Measurements from ENCODE around the gene NTRK1. TPM values are rescaled to one million over a fixed set of nuclear protein-coding genes. Genes with fewer than 3 reads are reported as not detected.

NTRK1 gene
- polyA plus RNA-seq, 2 donors = 0.06 to 0.08 TPM

DNA sequence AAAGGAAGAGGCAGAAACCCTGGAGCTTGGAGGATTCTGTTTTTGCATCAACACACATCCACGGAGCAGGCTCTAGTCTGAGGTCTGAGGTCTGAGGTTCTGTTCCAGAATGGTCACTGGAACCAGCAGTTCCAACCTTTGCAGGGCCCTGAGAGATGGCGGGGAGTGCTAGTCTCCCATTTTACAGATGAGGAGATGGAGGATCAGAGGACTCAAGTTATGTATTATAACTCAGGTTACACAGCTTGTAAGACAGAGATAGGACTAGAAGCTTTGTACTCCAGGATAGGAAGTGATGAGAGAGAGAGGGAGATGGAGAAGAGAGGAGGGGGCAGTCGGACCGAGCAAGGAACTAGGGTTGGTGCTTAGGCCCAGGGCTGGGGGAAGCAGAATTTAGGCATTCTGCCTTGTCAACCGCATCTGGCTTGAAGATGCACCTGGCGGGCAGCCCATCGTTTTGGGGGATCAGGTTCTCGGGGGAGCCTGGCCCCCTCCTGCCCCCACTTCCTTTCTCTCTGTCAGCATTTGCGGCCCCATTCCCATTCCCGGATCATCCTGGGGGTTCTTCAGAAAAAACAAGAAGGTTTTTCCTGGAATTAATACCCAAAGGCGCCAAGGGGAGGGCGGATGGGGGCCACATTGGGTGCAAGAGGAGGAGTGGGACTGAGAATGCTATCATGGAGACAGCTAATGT lies 38.5 kb downstream of the NTRK1 start:
- peaks cover 0 to 13% of the 10 kb centered on the region in 2 donors for H3K4me1 ChIP-seq (ENCODE audit: control insufficient read depth in 2 of 2, insufficient read depth in 2 of 2, low read length in 1 of 2)
- no peaks in the 10 kb centered on the region for H3K36me3 ChIP-seq (ENCODE audit: control insufficient read depth in 2 of 2, insufficient read depth in 2 of 2, low read length in 1 of 2)
- no peak overlapping the region for H3K27ac ChIP-seq (ENCODE audit: low read depth in 2 of 2, low read length in 1 of 2)
- no peak overlapping the region for H3K4me3 ChIP-seq (ENCODE audit: low read depth in 1 of 2, low read length in 2 of 2)
- no peaks in the 10 kb centered on the region for H3K9me3 ChIP-seq (ENCODE audit: control insufficient read depth in 2 of 2, insufficient read depth in 1 of 2, low read depth in 1 of 2, low read length in 1 of 2)
- no peaks in the 10 kb centered on the region for H3K27me3 ChIP-seq (ENCODE audit: control insufficient read depth in 1 of 2, insufficient read depth in 2 of 2, low read length in 2 of 2)
- WGBS, 2 donors = 76 to 81% methylated on average over 12 of the region's 12 CpGs

- H3K9me3 ChIP-seq (ENCODE audit: control insufficient read depth in 2 of 2, insufficient read depth in 1 of 2, low read depth in 1 of 2, low read length in 1 of 2) = no peaks in the 10 kb centered on the region
- WGBS, 2 donors = 57 to 65% methylated on average over 12 of the region's 12 CpGs
- H3K4me1 ChIP-seq (ENCODE audit: control insufficient read depth in 2 of 2, insufficient read depth in 2 of 2, low read length in 1 of 2) = peaks cover 0 to 13% of the 10 kb centered on the region in 2 donors
- H3K27me3 ChIP-seq (ENCODE audit: control insufficient read depth in 1 of 2, insufficient read depth in 2 of 2, low read length in 2 of 2) = no peaks in the 10 kb centered on the region
- H3K4me3 ChIP-seq (ENCODE audit: low read depth in 1 of 2, low read length in 2 of 2) = no peak overlapping the region
- no peaks in the 10 kb centered on the region for H3K36me3 ChIP-seq (ENCODE audit: control insufficient read depth in 2 of 2, insufficient read depth in 2 of 2, low read length in 1 of 2)
- H3K27ac ChIP-seq (ENCODE audit: low read depth in 2 of 2, low read length in 1 of 2) = no peak overlapping the region
These were observed 39.5 kb downstream of the NTRK1 start for GRCh38 chr1:156899956-156900718.

GRCh38 chr1:156900896-156901589 lies 40.4 kb downstream of the NTRK1 start:
- Histone ChIP-seq H3K9me3 (ENCODE audit: control insufficient read depth in 2 of 2, insufficient read depth in 1 of 2, low read depth in 1 of 2, low read length in 1 of 2) (no peaks in the 10 kb centered on the region), H3K4me3 (ENCODE audit: low read depth in 1 of 2, low read length in 2 of 2) (no peak overlapping the region), H3K36me3 (ENCODE audit: control insufficient read depth in 2 of 2, insufficient read depth in 2 of 2, low read length in 1 of 2) (no peaks in the 10 kb centered on the region), H3K27ac (ENCODE audit: low read depth in 2 of 2, low read length in 1 of 2) (no peak overlapping the region), H3K27me3 (ENCODE audit: control insufficient read depth in 1 of 2, insufficient read depth in 2 of 2, low read length in 2 of 2) (no peaks in the 10 kb centered on the region), H3K4me1 (ENCODE audit: control insufficient read depth in 2 of 2, insufficient read depth in 2 of 2, low read length in 1 of 2) (peaks cover 0 to 13% of the 10 kb centered on the region in 2 donors)
- WGBS, 2 donors = 60 to 77% methylated on average over 6 of the region's 6 CpGs

DNA sequence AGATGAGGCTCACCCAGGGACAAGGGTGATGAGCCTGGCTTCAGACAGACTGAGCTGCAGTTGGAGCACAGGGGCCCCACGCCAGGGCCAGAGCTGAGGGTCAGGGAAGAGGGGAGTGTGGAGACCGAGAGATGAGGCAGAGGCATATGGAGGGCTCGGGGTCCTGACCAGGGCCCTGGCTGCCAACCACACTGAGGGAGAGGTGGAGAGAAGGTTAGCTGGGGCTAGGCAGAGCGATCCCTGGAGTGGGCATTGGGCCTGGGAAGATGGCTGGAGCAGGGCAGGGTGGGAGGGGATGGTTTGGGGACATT lies 40.9 kb downstream of the NTRK1 start:
- Histone ChIP-seq H3K27me3 (ENCODE audit: control insufficient read depth in 1 of 2, insufficient read depth in 2 of 2, low read length in 2 of 2) (no peaks in the 10 kb centered on the region), H3K4me3 (ENCODE audit: low read depth in 1 of 2, low read length in 2 of 2) (no peak overlapping the region), H3K4me1 (ENCODE audit: control insufficient read depth in 2 of 2, insufficient read depth in 2 of 2, low read length in 1 of 2) (peaks cover 0 to 10% of the 10 kb centered on the region in 2 donors), H3K27ac (ENCODE audit: low read depth in 2 of 2, low read length in 1 of 2) (no peak overlapping the region), H3K36me3 (ENCODE audit: control insufficient read depth in 2 of 2, insufficient read depth in 2 of 2, low read length in 1 of 2) (no peaks in the 10 kb centered on the region), H3K9me3 (ENCODE audit: control insufficient read depth in 2 of 2, insufficient read depth in 1 of 2, low read depth in 1 of 2, low read length in 1 of 2) (no peaks in the 10 kb centered on the region)
- WGBS, 2 donors = 83 to 88% methylated on average over 4 of the region's 4 CpGs

- Histone ChIP-seq H3K27me3 (ENCODE audit: control insufficient read depth in 1 of 2, insufficient read depth in 2 of 2, low read length in 2 of 2) (no peaks in the 10 kb centered on the region), H3K9me3 (ENCODE audit: control insufficient read depth in 2 of 2, insufficient read depth in 1 of 2, low read depth in 1 of 2, low read length in 1 of 2) (no peaks in the 10 kb centered on the region), H3K4me3 (ENCODE audit: low read depth in 1 of 2, low read length in 2 of 2) (no peak overlapping the region), H3K4me1 (ENCODE audit: control insufficient read depth in 2 of 2, insufficient read depth in 2 of 2, low read length in 1 of 2) (peaks cover 0 to 7% of the 10 kb centered on the region in 2 donors), H3K36me3 (ENCODE audit: control insufficient read depth in 2 of 2, insufficient read depth in 2 of 2, low read length in 1 of 2) (no peaks in the 10 kb centered on the region), H3K27ac (ENCODE audit: low read depth in 2 of 2, low read length in 1 of 2) (no peak overlapping the region)
- 68 to 71% methylated on average over 22 of the region's 23 CpGs for WGBS, 2 donors
These were observed 41.6 kb downstream of the NTRK1 start for GRCh38 chr1:156901966-156902915.

DNA sequence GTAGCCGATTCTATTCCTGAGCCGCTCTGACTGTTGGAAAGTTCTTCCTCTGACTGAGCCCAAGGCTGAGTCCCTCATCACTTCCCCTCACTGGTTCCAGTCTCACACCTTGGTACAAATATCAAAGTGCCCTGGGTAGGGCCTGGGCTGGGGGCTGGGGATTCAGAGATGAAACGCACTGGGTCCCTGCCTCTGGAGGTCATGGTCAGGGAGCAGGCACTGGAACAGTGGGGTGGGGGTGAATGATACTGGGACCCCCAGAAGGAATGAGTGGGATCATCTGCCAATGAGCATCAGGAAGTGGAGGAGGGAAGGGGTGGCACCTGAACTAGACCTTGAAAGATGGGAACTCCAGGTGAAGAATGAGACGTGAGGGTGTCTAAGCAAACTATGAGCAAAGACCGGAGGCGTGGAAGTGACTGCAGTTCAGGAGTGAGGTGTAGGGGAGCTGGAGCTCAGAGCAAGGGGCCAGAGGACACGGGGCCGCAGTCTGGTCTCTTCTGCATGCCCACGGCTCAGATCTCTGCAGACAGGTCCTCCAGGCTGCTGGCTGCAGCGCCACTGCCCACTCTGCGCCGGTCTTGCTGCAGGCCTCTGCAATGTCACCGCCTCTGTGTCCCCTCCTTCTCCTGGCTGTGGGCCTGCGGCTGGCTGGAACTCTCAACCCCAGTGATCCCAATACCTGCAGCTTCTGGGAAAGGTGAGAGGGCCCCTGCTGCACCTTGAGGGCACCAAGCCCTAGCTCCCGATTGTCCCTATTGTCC lies 42.8 kb downstream of the NTRK1 start:
- no peak overlapping the region for H3K4me3 ChIP-seq (ENCODE audit: low read depth in 1 of 2, low read length in 2 of 2)
- no peaks in the 10 kb centered on the region for H3K9me3 ChIP-seq (ENCODE audit: control insufficient read depth in 2 of 2, insufficient read depth in 1 of 2, low read depth in 1 of 2, low read length in 1 of 2)
- peaks cover 0 to 12% of the 10 kb centered on the region in 2 donors for H3K4me1 ChIP-seq (ENCODE audit: control insufficient read depth in 2 of 2, insufficient read depth in 2 of 2, low read length in 1 of 2)
- no peaks in the 10 kb centered on the region for H3K27me3 ChIP-seq (ENCODE audit: control insufficient read depth in 1 of 2, insufficient read depth in 2 of 2, low read length in 2 of 2)
- WGBS, 2 donors = 77 to 79% methylated on average over 14 to 15 of the region's 15 CpGs
- no peaks in the 10 kb centered on the region for H3K36me3 ChIP-seq (ENCODE audit: control insufficient read depth in 2 of 2, insufficient read depth in 2 of 2, low read length in 1 of 2)
- no peak overlapping the region for H3K27ac ChIP-seq (ENCODE audit: low read depth in 2 of 2, low read length in 1 of 2)

DNA sequence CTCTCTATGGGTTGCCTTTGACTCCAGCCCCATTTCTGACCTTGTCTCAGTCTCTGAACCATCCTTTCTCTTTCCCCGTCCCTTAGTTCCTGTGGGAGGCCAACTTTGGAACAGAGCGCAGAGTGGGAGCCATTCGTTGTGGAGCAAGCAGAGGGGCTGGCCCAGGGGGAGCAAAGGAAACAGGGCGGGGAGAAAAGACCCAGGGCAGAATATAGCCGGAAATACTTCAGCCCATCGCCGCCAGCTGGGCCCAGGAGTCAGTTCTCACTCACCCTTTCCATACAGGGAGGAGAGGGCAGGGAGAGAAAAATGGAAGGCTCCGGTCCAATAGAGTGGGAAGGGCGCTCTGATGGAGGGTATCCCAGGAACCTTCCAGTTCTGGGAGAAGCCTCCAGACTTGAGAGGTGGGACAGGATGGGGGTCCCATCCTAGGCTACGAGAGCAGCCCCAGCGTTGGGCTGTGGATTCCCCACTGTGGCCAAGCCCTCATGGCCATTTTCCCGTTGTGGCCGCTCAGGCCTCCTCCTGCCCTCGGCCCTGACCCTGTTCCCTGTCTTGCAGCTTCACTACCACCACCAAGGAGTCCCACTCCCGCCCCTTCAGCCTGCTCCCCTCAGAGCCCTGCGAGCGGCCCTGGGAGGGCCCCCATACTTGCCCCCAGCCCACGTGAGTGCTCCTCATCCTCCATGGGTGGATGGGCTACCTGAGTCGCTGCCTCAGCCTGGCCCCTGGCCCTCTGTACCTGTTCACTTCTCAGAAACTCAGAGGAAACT lies 43.7 kb downstream of the NTRK1 start:
- H3K9me3 ChIP-seq (ENCODE audit: control insufficient read depth in 2 of 2, insufficient read depth in 1 of 2, low read depth in 1 of 2, low read length in 1 of 2) = no peaks in the 10 kb centered on the region
- no peaks in the 10 kb centered on the region for H3K27me3 ChIP-seq (ENCODE audit: control insufficient read depth in 1 of 2, insufficient read depth in 2 of 2, low read length in 2 of 2)
- H3K4me1 ChIP-seq (ENCODE audit: control insufficient read depth in 2 of 2, insufficient read depth in 2 of 2, low read length in 1 of 2) = peaks cover 0 to 16% of the 10 kb centered on the region in 2 donors
- no peak overlapping the region for H3K4me3 ChIP-seq (ENCODE audit: low read depth in 1 of 2, low read length in 2 of 2)
- H3K27ac ChIP-seq (ENCODE audit: low read depth in 2 of 2, low read length in 1 of 2) = no peak overlapping the region
- WGBS, 2 donors = 80 to 83% methylated on average over 19 of the region's 19 CpGs
- H3K36me3 ChIP-seq (ENCODE audit: control insufficient read depth in 2 of 2, insufficient read depth in 2 of 2, low read length in 1 of 2) = no peaks in the 10 kb centered on the region

GRCh38 chr1:156905176-156905575 lies 44.5 kb downstream of the NTRK1 start:
- no peak overlapping the region for H3K4me3 ChIP-seq (ENCODE audit: low read depth in 1 of 2, low read length in 2 of 2)
- peaks cover 0 to 2% of the 10 kb centered on the region in 2 donors for H3K36me3 ChIP-seq (ENCODE audit: control insufficient read depth in 2 of 2, insufficient read depth in 2 of 2, low read length in 1 of 2)
- H3K27ac ChIP-seq (ENCODE audit: low read depth in 2 of 2, low read length in 1 of 2) = no peak overlapping the region
- peaks cover 0 to 16% of the 10 kb centered on the region in 2 donors for H3K4me1 ChIP-seq (ENCODE audit: control insufficient read depth in 2 of 2, insufficient read depth in 2 of 2, low read length in 1 of 2)
- H3K9me3 ChIP-seq (ENCODE audit: control insufficient read depth in 2 of 2, insufficient read depth in 1 of 2, low read depth in 1 of 2, low read length in 1 of 2) = no peaks in the 10 kb centered on the region
- H3K27me3 ChIP-seq (ENCODE audit: control insufficient read depth in 1 of 2, insufficient read depth in 2 of 2, low read length in 2 of 2) = no peaks in the 10 kb centered on the region
- WGBS, 2 donors = 86 to 88% methylated on average over 16 of the region's 16 CpGs

Data from esophagus (tissue), 2 donors.